Spleen (tissue), 11 donors: Measurements from ENCODE around the gene STRN4. TPM values are rescaled to one million over a fixed set of nuclear protein-coding genes. Genes with fewer than 3 reads are reported as not detected.
A peak's percentile ranks its signal among the peaks of the same experiment; 100 is the strongest.

ENCODE experiments used
- DNase-seq: peaks from one replicate; pipeline ENCODE4 v3.0.0-alpha.2; 2020
- H3K27ac ChIP-seq, 8 donors: fragments of 200-600 bp; sonication (generic) in 7 of 8; 1 replicate in 4 of 8; 2 replicates in 4 of 8; pipeline versions ENCODE4 v1.5.0 to v1.8.0; 2016 to 2021; ENCODE audit warnings: inconsistent platforms in 4 of 8, mild to moderate bottlenecking in 4 of 8, moderate library complexity in 1 of 8
- H3K27me3 ChIP-seq, 7 donors: fragments of 200-600 bp; sonication (generic) in 6 of 7; replicated peaks in 1 of 7; 1 replicate in 4 of 7; 2 replicates in 3 of 7; pipeline versions ENCODE4 v1.5.0 to v1.8.0; 2016 to 2021; ENCODE audit warnings: inconsistent platforms in 3 of 7, mild to moderate bottlenecking in 1 of 7
- H3K36me3 ChIP-seq, 6 donors: fragments of 200-600 bp; sonication (generic) in 5 of 6; 1 replicate in 4 of 6; 2 replicates in 2 of 6; pipeline versions ENCODE4 v1.5.0 to v1.8.0; 2016 to 2021; ENCODE audit warnings: inconsistent platforms in 2 of 6
- H3K4me1 ChIP-seq, 6 donors: fragments of 200-600 bp; sonication (generic) in 5 of 6; 1 replicate in 3 of 6; 2 replicates in 3 of 6; pipeline versions ENCODE4 v1.5.0 to v1.8.0; 2016 to 2021; ENCODE audit warnings: inconsistent platforms in 3 of 6
- H3K4me3 ChIP-seq, 8 donors: fragments of 200-600 bp; sonication (generic) in 7 of 8; 1 replicate in 4 of 8; 2 replicates in 4 of 8; pipeline versions ENCODE4 v1.5.0 to v1.8.0; 2016 to 2021; ENCODE audit warnings: inconsistent platforms in 4 of 8, mild to moderate bottlenecking in 4 of 8, moderate library complexity in 2 of 8
- H3K9me3 ChIP-seq, 8 donors: fragments of 200-600 bp; sonication (generic) in 7 of 8; 1 replicate in 4 of 8; 2 replicates in 4 of 8; pipeline versions ENCODE4 v1.5.0 to v1.8.0; 2016 to 2021; ENCODE audit warnings: inconsistent platforms in 4 of 8
- POLR2A ChIP-seq, 3 donors: fragments of 450-650 bp; IDR thresholded peaks; one replicate each; pipeline ENCODE4 v1.5.1; 2017; ENCODE audit warnings: antibody characterized with exemption in 3 of 3, mild to moderate bottlenecking in 1 of 3
- POLR2AphosphoS5 ChIP-seq, 3 donors: sonication (generic); formaldehyde crosslinking; IDR thresholded peaks; one replicate each; pipeline ENCODE4 v1.5.1; 2017; ENCODE audit warnings: antibody characterized with exemption in 3 of 3
- WGBS, 5 donors: extraction: QIAGEN DNeasy Blood & Tissue Kit in 3 of 5; methylation state at CpG; one replicate each; pipeline versions ENCODE4 v1.1.5 to v1.1.7; 2013 to 2018; 5-methylcytosine and 5-hydroxymethylcytosine counted together
- intact Hi-C: fragments of 100-400 bp; cut with DNase I; formaldehyde crosslinking; loops from one replicate; pipeline ENCODE4 v1.15.0; 2023; ENCODE audit warnings: low total_unique reads
- polyA plus RNA-seq, 3 donors: library from polyadenylated mRNA; stranded (reverse); fragments of 200-250 nt; gene quantifications; one replicate each; pipeline ENCODE4 v1.2.1, GENCODE V29; 2013
- total RNA-seq, 7 donors: library from RNA; depleted of rRNA in 3 of 7; stranded (reverse); fragments of >200 nt in 3 of 7; fragmentation: NEBNext Ultra II Directional in 4 of 7; extraction: Animal tissue kit (Norgen Biotek cat#: 25700) in 4 of 7; gene quantifications; one replicate each; pipeline versions ENCODE4 v1.1.0 to v1.2.1, GENCODE V29; 2016 to 2021
- TF ChIP-seq, protein P1 (sequence below), 11 experiments: fragments of 200-600 bp in 7 of 11; fragments of 450-650 bp in 4 of 11; sonication (generic) in 4 of 11; IDR thresholded peaks in 8 of 11; conservative IDR thresholded peaks in 3 of 11; 1 replicate in 7 of 11; 2 replicates in 4 of 11; pipeline versions ENCODE4 v1.4.0 to v1.8.0; 2016 to 2021; ENCODE audit warnings: antibody characterized with exemption in 11 of 11, inconsistent platforms in 4 of 11, mild to moderate bottlenecking in 1 of 11
- donor health status: healthy with polysubstance abuse.
- donor health status: DM: no; HTN: no; CAD: no; lungs with moderate emphysema.
- donor health status: DM: no; HTN: no; CAD: no.
- donor health status: Bipolar disorder and iron deficiency.
- donor health status: healthy.
- donor health status: DM: no; HTN: no; CAD: no.
- donor health status: DM: yes; HTN: yes; CAD: no.

STRN4 gene
- total and polyA plus RNA-seq, 10 donors: 28.2 to 143 (median 96.6) TPM

DNA sequence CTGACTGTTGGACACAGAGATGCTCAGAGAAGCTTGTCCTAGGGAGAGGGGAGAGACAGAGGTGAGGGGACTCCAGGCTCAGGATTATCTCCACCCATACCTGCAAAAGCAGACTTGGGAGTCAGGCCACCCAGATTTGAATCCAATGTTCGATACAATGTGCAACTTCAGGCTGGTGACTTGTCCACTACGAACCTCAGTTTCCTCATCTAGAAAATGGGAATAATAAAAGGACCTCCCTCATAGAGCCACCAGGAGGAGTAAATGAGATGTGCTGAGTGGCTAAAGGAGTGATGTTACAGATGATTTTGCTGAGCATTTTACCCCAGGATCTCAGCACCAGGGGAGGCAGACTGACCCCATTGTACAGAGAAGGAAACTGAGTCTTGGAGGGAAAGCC is 54.3 kb downstream of the STRN4 start:
- TF ChIP-seq POLR2AphosphoS5 (IDR thresholded peaks at IDR 0.05): no peak
- no peak for TF ChIP-seq POLR2A (IDR thresholded peaks at IDR 0.05)
- Histone ChIP-seq H3K4me1 (peaks cover 0 to 4% (median 0%) of the 10 kb centered on the region in 6 donors), H3K4me3 (no peak overlapping the region), H3K27ac (no peak overlapping the region), H3K9me3 (no peaks in the 10 kb centered on the region), H3K27me3 (no peaks in the 10 kb centered on the region), H3K36me3 (peaks cover 16 to 100% (median 100%) of the 10 kb centered on the region in 6 donors)
- DNase-seq: no peak
- 95 to 100% (median 98%) methylated on average over 2 of the region's 2 CpGs for whole genome bisulfite sequencing, 5 donors
- intact Hi-C loops: no loop called here

DNA sequence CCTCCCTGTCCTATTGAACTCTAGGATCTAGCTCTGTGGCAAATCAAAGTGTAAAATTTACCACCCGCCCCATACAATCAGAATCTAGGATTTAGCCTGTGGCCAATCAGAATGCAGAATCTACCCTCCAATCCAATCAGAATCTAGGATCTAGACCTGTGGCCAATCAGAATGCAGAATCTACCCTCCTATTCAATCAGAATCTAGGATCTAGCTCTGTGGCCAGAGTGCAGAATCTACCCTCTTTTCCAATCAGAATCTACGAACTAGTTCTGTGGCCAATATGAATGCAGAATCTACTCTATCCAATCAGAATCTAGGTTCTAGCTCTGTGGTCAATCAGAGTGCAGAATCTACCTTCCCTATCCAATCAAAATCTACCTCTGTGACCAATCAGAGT is 55.1 kb downstream of the STRN4 start:
- 48 to 65% (median 50%) methylated on average over 2 of the region's 2 CpGs for WGBS, 5 donors
- DNase-seq: no peak
- TF ChIP-seq POLR2AphosphoS5 (IDR thresholded peaks at IDR 0.05) (no peak), POLR2A (IDR thresholded peaks at IDR 0.05) (no peak)
- TF ChIP-seq, protein P1, sequence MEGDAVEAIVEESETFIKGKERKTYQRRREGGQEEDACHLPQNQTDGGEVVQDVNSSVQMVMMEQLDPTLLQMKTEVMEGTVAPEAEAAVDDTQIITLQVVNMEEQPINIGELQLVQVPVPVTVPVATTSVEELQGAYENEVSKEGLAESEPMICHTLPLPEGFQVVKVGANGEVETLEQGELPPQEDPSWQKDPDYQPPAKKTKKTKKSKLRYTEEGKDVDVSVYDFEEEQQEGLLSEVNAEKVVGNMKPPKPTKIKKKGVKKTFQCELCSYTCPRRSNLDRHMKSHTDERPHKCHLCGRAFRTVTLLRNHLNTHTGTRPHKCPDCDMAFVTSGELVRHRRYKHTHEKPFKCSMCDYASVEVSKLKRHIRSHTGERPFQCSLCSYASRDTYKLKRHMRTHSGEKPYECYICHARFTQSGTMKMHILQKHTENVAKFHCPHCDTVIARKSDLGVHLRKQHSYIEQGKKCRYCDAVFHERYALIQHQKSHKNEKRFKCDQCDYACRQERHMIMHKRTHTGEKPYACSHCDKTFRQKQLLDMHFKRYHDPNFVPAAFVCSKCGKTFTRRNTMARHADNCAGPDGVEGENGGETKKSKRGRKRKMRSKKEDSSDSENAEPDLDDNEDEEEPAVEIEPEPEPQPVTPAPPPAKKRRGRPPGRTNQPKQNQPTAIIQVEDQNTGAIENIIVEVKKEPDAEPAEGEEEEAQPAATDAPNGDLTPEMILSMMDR (IDR thresholded peaks at IDR 0.05 in 8 of 11, conservative IDR thresholded peaks at IDR 0.05 in 3 of 11): no peak
- intact Hi-C loops: no loop called here
- H3K27me3 ChIP-seq: no peaks in the 10 kb centered on the region
- no peak overlapping the region for H3K4me3 ChIP-seq
- H3K27ac ChIP-seq: no peak overlapping the region
- peaks cover 16 to 100% (median 100%) of the 10 kb centered on the region in 6 donors for H3K36me3 ChIP-seq
- no peaks in the 10 kb centered on the region for H3K9me3 ChIP-seq
- no peaks in the 10 kb centered on the region for H3K4me1 ChIP-seq

DNA sequence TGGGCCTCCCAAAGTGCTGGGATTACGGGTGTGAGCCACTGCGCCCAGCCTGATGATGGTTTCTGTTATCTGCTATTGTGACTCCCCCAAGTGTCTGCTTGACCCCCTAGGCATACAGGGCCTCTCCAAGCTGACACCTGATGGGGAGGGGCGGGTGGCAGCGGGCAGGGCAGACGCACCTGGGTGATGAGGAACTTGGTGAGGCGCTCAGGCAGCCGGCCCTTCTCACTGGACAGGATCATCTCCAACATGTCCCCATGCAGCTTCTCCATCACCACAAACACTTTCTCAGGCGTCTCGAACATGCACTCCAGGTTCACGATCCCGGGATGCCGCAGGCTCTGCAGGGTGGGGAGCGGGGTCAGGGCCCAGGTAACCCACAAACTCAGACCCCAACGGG is 56.9 kb downstream of the STRN4 start:
- H3K27me3 ChIP-seq: no peaks in the 10 kb centered on the region
- H3K4me1 ChIP-seq: no peaks in the 10 kb centered on the region
- no peak for DNase-seq
- no peak overlapping the region for H3K27ac ChIP-seq
- WGBS, 5 donors: 93 to 96% (median 96%) methylated on average over 9 to 14 of the region's 14 CpGs
- TF ChIP-seq POLR2A (IDR thresholded peaks at IDR 0.05): no peak
- TF ChIP-seq, protein P1 (IDR thresholded peaks at IDR 0.05 in 8 of 11, conservative IDR thresholded peaks at IDR 0.05 in 3 of 11): no peak
- peak in 2 of 3 donors; percentile 35 to 54 for TF ChIP-seq POLR2AphosphoS5 (IDR thresholded peaks at IDR 0.05)
- no peaks in the 10 kb centered on the region for H3K9me3 ChIP-seq
- H3K36me3 ChIP-seq: peaks cover 18 to 100% (median 100%) of the 10 kb centered on the region in 6 donors
- H3K4me3 ChIP-seq: no peak overlapping the region
- intact Hi-C loops: no loop called here

DNA sequence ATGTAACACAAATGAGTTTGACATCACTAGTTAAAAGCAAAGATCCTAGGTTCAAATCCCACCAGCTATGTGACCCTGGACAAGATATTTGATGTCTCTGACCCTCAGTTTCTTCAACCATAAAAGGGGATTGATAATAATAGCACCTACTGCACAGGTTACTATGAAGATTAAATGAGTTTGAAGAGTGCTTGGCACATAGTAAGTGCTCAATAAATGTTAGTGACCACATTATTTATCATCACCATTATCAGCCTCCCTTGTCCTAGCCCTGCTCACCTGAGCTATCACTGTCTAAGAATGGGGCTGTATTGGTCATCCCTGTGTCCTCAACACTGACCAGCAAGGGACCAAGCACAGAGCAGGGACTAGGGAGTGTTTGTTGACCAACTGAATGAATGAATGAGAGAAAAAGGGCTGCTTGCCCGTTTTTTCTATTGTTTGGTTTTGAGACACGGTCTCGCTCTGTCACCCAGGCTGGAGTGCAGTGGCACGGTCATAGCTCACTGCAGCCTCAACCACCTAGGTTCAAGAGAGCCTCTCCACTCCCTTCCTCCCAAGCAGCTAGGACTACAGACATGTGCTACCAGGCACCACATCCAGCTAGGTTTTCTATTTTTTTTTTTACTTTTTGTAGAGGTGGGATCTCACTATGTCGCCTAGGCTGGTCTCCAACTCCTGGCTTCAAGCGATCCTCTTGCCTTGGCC is 58.7 kb downstream of the STRN4 start:
- intact Hi-C loops: no loop called here
- TF ChIP-seq POLR2A (IDR thresholded peaks at IDR 0.05) (no peak), POLR2AphosphoS5 (IDR thresholded peaks at IDR 0.05) (peak in 1 of 3 donors; percentile 23)
- TF ChIP-seq, protein P1 (IDR thresholded peaks at IDR 0.05 in 8 of 11, conservative IDR thresholded peaks at IDR 0.05 in 3 of 11): no peak
- Histone ChIP-seq H3K9me3 (no peaks in the 10 kb centered on the region), H3K4me1 (no peaks in the 10 kb centered on the region), H3K36me3 (peaks cover 18 to 100% (median 99%) of the 10 kb centered on the region in 6 donors), H3K27me3 (no peaks in the 10 kb centered on the region), H3K4me3 (no peak overlapping the region), H3K27ac (no peak overlapping the region)
- no peak for DNase-seq
- 89 to 95% (median 92%) methylated on average over 6 of the region's 6 CpGs for WGBS, 5 donors
